Renal pelvis (tissue), 4 donors: ENCODE measurements around the gene SLC5A4. TPM values are rescaled to one million over a fixed set of nuclear protein-coding genes. Genes with fewer than 3 reads are reported as not detected.
"Not testable (repeated sequence)": the region's sequence is repeated elsewhere in the genome, so short reads cannot be mapped to it uniquely, and the experiment has no call there.

Experiments
- DNase-seq: peaks from one replicate; pipeline ENCODE4 v3.0.0-alpha.2; 2013
- polyA plus RNA-seq, 3 donors: library from polyadenylated mRNA; unstranded; fragments of 120-200 nt; gene quantifications; one replicate each; pipeline ENCODE4 v1.2.1, GENCODE V29; 2013; ENCODE audit not compliant: insufficient read length in 3 of 3

The SLC5A4 gene
- polyA plus RNA-seq, 3 donors = 0.81 to 2.1 (median 1.2) TPM

GRCh38 chr22:32200752-32201151 lies 54.4 kb downstream of the SLC5A4 start:
- DNase-seq = no peak

DNA sequence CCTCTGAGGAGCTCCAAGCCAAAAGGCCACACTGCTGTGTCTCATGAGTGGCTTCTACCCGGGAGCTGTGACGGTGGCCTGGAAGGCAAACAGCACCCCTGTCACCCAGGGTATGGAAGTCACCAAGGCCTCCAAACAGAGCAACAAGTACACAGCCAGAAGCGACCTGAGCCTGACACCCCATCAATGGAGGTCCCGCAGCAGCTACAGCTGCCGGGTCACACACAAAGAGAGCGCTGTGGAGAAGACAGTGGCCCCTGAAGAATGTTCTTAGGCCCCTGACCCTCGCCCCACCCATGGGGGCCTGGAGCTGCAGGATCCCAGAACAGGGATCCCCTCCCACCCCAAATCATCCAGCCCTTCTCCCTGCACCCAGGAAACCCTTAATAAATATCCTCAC lies 55.2 kb downstream of the SLC5A4 start:
- no peak for DNase-seq

- DNase-seq = no peak
Measured at GRCh38 chr22:32199341-32199740, 55.8 kb downstream of the SLC5A4 start.

- not testable (repeated sequence) for DNase-seq
Measured at GRCh38 chr22:32197553-32198226, 57.5 kb downstream of the SLC5A4 start.

DNA sequence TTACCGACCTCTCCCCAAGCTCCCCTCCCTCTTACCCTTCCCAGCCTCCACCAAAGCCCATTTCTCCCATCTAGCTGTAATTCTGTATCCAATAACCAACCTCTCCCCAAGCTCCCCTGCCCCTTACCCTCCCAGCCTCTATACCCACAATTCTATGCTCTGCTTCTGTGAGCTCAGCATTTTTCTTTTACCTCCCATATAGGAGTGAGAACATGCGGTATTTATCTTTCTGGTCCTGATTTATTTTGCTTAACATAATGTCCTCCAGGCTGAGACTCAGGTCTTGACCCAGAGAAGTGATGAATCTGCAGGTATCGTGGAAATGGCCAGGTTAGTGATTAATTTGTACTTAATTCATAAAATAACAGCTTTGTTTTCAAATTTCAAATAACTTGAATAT lies 59.2 kb downstream of the SLC5A4 start:
- not testable (repeated sequence) for DNase-seq

DNA sequence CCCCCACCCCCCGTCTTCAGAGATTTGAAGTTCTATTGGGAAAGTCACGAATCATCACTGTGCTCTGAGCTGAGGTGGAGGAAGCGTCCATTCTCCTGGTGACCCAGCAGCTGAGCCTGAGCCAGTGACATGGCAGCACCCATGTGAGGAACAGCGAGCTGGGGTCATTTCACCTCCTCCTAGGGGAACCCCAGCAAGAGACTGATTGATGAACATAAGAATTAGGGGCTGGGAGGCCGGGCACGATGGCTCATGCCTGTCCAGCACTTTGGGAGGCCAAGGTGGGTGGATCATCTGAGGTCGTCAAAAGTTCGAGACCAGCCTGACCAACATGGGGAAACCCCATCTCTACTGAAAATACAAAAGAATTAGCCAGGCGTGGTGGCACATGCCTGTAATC lies 61.8 kb downstream of the SLC5A4 start:
- DNase-seq = not testable (repeated sequence)

GRCh38 chr22:32191021-32191420 lies 64.1 kb downstream of the SLC5A4 start:
- not testable (repeated sequence) for DNase-seq

DNA sequence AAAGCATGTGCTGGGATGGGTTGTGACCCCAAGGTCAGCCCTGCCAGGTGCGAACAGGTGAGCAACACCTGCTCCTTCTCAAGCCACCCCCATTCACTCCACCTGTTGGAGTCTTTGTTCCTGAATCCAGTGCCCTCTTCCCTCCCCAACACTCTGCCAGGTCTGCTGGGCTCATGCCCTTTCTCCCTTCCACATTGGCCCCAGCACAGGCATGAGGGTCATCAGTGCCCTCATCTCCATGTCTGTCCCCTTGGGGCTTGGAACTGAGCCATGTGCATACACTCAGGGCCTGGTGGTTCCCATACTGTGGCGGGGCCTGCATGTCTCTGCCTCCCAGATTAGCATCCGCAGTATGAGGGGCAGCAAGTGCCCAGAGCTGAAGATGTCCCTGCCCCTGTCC lies 69.3 kb downstream of the SLC5A4 start:
- no peak for DNase-seq

DNA sequence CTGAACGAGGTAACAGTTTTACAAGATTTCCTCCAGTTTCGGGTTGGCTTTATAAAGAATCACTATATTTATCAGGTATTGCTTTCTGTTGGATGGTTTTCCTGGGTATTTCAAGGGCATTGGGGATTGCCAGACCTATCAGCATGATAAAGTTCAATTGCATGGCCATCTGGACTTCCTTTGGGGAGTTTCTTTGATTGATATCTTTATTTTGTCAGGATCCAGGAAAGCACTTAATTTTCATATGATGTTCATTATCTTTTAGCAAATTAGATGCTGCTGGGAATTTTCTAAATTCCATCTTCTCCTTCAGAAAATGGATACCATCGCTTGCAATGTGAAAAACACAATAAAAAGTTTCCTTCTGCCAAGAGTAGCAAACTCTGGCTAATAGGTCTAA lies 71.5 kb downstream of the SLC5A4 start:
- no peak for DNase-seq

- DNase-seq = no peak
Measured at GRCh38 chr22:32181043-32181442, 74.1 kb downstream of the SLC5A4 start.

DNA sequence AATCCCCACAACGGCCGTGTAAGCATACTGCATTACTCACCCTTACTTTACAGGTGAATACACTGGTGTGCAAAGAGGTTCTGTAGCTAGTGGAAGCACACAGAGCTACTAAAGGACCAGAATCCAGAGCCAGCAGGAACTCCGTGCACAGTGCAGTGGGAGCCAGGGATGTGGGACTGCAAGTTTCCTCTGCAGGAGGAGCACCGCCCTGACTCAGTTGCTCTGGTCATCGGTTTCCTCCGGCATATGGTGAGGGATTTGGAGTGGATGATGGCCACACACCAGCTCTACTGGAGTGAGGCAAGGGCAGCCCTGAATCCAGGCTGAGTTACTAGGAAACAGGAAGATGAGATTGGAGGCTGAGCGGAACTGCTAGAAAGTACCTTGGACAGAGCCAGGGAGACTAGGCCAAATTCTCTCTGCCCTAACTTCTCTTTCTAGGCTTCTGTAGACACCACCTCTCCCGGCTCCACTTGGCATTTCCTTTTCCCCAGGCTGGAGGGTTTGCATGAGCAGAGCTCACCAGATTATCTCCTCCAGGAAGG lies 77.9 kb downstream of the SLC5A4 start:
- peak; percentile 1 for DNase-seq

- peak; percentile 1 for DNase-seq
Measured at GRCh38 chr22:32175683-32176644, 79.2 kb downstream of the SLC5A4 start.

- DNase-seq = no peak
Measured at GRCh38 chr22:32175115-32175514, 80.0 kb downstream of the SLC5A4 start.

Other genes starting within 250 kb of the SLC5A4 start
- gene SLC5A1, start 212.1 kb downstream of the SLC5A4 start, polyA plus RNA-seq = under 1 TPM; 0.52 to 0.73 (median 0.61) TPM
- gene C22orf42, start 96.0 kb downstream of the SLC5A4 start, polyA plus RNA-seq = not detected
- gene RFPL2, start 50.3 kb downstream of the SLC5A4 start, polyA plus RNA-seq = 1 to 10 TPM in 1 of 3 donors, under 1 TPM in 2; 0.28 to 1.0 (median 0.73) TPM
- gene RFPL3, start 102.5 kb upstream of the SLC5A4 start, polyA plus RNA-seq = not detected
- gene RTCB, start 156.9 kb upstream of the SLC5A4 start, polyA plus RNA-seq = 100 to 1,000 TPM; 110 to 113 (median 111) TPM
- gene BPIFC, start 209.1 kb upstream of the SLC5A4 start, polyA plus RNA-seq = not detected
- 100 to 1,000 TPM; 109 to 111 (median 110) TPM for gene FBXO7, start 219.5 kb upstream of the SLC5A4 start, polyA plus RNA-seq